Gastroesophageal sphincter (tissue), 3 donors: ENCODE results near the gene GRM4.

Source experiments
- CTCF ChIP-seq, 4 experiments: fragments of 200-600 bp in 2 of 4; fragments of 450-650 bp in 2 of 4; sonication (generic) in 1 of 4; IDR thresholded peaks; one replicate each; pipeline ENCODE4 v1.5.1; 2017 to 2019; ENCODE audit warnings: antibody characterized with exemption in 4 of 4, mild to moderate bottlenecking in 2 of 4, moderate library complexity in 2 of 4
- POLR2A ChIP-seq, 2 donors: fragments of 450-650 bp; IDR thresholded peaks; one replicate each; pipeline ENCODE4 v1.6.1; 2017; ENCODE audit warnings: antibody characterized with exemption in 2 of 2, mild to moderate bottlenecking in 2 of 2, moderate library complexity in 1 of 2
- POLR2AphosphoS5 ChIP-seq: sonication (generic); formaldehyde crosslinking; IDR thresholded peaks from one replicate; pipeline ENCODE4 v1.6.1; 2017; ENCODE audit warnings: antibody characterized with exemption

- TF ChIP-seq CTCF (IDR thresholded peaks at IDR 0.05) (no peak), POLR2A (IDR thresholded peaks at IDR 0.05) (no peak), POLR2AphosphoS5 (no peak)
Measured at GRCh38 chr6:34104628-34105027, 41.3 kb downstream of the GRM4 start.
